HG02678 (cell line): Measurements from ENCODE around the gene GPATCH2L.

ENCODE experiments used
- ATAC-seq: cut with Tn5 transposase; IDR thresholded peaks from one replicate; pipeline ENCODE4 v1.9.1; 2021; ENCODE audit warnings: mild to moderate bottlenecking, moderate library complexity; ENCODE audit not compliant: unreplicated experiment

The GPATCH2L gene

DNA sequence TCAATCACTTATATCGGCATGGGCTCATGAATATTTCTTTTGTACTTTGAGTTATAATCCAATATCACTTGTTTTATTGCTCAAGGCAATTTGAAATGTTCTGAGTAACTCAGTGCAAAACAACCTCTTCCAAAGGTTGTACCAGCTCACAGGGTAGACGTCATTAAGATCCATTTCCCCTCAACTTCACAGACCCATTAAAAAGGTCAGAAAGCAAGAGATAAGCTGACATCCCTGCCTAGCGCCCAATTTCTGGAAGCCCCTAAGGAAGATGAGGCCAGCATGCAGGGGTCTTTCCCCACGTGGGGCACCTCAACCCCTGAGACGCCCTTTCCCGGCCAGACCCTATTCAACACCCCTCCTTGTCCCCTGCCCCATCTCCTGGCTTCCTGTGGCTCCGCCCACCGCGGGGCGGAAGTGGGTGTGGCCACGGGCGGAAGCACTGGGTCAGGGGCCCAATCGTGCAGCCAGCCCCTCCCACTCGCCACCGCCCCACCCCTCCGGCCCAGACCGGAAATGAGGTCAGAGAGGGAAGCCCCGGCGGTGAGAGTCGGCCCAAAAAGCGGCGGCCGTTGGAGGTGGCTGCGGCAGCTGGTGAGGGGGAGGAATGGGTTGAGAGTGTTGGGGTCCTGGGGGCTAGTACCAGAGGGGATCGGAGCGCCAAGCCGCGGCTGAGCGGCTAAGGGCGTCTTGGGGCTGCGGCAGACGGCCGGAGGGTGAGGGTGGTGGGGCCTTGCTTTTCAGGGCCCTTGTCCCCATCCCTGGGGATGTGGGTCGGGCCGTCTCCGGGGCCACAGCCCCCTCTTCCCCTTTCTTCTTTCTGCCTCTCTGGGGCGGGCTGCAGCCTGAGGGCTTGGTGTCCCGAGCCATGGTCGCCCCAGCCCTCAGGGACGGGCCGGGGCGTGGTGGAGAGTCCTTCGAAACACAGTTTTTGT is at the start of gene GPATCH2L:
GPATCH2L (plus strand) TSS at position 525 of the 935 bp plus-strand sequence. CDS start 2,442 bp downstream, outside the sequence.
- ATAC-seq, result peak; percentile 91

- ATAC-seq, result no peak
Observed at GRCh38 chr14:76104802-76105355, 46.8 kb upstream of the GPATCH2L start.

DNA sequence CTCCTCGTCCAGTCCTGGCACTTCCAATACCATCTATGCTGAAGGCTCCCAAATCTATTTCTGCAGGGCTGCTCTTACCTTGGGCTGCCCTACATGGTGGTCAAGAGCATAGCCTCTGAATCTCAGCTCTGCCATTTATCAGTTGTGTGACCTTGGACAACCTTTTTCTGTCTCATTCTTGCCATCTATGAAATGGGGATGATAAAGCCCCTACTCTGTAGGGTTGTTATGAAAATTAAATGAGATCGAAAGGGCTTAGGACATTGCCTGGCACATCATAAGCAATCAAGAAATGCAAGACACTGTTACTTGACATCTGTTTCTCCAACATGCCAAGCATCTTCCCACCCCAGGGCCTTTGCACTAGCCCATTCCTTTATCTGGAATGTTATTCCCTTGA is 45.5 kb upstream of the GPATCH2L start:
- no peak for ATAC-seq

DNA sequence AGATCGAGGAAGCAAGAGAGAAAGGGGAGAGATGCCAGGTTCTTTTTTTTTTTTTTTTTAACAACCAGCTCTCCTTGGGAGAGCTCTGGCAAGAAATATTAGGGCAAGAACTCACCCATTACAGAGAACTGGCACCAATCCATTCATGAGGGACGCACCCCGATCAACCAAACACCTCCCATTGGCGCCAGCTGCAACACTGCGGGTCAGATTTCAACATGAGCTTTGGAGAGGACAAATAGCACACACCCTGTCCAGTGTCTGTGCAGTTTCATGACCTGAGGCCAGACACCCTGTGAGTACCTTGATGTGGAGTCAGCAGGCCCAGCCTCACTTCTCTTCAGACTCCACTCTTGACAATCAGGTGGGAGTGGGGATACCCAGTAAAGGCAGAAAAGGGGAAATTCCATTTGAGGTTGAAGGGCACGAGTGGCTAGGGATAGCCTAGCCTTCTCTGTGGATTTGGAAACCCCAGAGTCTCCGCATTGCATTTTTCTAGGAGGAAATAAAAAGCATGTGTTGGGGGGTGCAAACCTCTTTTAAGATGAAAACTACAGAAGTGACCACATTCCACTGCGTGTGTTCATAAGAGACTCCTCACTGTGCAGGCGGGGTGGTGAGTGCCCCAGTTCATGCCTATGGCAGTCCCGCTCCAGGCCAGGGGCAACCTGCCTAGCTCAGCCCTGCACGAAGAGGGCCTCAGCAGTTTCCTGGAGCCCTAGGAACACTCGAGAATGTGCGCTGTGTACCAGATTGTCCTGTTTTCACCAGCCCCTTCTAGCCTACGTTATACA is 42.4 kb upstream of the GPATCH2L start:
- ATAC-seq, result no peak

DNA sequence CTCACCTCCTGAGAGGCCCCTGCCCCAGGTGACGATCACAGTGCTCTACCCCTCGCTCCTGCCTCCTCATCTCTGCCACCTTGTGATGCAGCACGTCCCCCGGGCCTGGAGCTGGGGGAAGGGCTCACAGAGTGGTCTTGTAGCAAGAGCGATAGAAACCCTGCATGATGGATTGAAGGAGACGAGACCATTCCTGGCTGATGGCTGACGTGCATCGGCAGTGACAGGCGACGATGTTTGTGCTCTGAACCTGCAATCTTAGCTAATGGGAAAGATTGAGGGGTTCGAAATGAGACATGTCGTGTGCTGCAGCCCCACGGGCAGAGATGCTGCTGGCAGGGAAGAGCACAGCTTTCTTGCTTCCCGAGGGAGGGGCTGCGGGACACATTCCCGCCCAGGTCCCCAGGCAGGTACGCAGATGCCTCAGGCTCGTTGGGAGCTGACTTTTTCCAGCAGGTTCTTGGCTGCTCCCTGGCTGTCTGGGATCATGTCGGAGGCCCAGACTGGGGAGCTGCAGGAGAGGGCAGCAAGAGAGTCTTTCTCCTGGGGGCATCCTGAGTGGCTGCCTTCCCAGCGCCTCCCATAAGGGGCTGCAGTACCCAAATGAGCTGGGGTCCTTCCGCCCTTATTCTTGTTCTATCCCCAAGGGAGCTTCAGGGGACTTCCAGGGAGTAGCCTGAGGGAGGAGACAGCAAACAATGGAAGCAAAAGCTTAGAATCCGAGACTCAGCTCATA is 38.7 kb upstream of the GPATCH2L start:
- ATAC-seq, result no peak

GRCh38 chr14:76113691-76114090 is 38.0 kb upstream of the GPATCH2L start:
- no peak for ATAC-seq

- ATAC-seq, result no peak
Observed at GRCh38 chr14:76115010-76115422, 36.7 kb upstream of the GPATCH2L start.

GRCh38 chr14:76117789-76118484 is 33.8 kb upstream of the GPATCH2L start:
- no peak for ATAC-seq

- ATAC-seq, result no peak
Observed at GRCh38 chr14:76118594-76118993, 33.1 kb upstream of the GPATCH2L start.

DNA sequence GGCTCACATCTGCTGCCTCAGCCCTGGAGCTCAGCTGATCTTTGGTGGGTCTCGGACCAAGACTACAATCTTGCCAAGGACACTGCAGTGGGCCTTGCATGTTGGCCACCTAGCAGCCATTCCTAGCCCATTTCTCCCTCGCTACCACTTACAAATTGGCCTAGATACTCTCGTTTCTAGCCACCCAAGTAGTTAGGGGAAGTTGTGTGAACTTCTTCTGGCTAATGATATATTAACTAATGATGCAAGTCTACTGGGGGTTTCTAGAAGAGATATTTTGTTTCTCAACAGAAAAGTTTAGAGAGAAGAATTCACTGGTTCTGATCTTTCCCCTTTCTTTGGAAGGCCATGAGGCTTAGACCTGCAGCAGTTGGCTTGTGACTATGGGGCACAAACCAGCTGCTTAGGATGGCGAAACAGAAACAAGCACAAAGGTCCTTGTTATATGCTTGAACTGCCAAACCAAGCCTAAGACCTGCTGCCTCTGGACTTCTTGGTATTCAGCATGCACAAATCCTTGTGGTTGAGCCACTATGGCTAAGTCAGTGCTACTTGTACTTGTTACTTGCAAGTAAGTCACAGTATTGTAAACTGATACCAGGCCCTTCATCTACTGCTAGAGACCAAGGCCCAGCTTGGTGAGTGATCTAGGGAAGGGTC is 30.5 kb upstream of the GPATCH2L start:
- peak; percentile 49 for ATAC-seq

DNA sequence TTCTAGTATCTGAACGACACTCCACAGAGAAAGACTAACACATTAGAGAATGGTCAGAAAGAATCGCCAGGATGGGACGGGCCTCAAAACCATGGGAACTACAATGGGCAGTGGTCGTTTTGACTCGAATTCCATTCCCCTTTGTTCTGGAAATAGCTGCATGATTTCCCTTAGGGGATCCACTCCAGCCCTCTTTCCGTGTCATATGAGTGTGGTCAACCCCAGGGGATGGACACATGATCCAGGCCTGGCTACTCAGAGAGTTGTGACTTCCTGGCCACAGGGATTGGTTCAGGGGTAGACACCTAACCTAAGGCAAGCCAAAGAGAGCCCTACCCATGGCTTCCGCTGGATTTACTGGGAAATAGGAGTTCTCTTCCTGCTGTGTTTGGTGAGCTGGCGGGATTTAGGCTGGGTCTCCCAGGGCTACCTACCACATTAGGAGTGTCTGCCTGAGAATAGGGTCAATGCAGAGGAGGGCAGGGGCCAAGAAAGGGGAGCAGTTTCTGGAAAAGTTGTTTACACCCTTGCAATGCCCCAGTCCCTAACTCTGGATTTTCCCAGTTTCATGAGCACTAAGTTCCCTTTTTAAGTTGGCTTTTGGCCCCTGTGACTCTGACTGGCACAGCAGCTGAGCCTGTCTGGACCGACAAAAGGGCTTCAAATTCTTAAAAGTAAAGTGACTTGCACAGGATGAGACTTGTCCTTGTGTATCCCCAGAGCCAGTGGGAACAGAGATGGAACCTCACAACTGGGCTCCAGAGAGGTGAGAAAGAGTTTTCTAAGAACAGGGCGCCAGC is 28.1 kb upstream of the GPATCH2L start:
- ATAC-seq, result no peak

- ATAC-seq, result no peak
Observed at GRCh38 chr14:76125511-76125910, 26.2 kb upstream of the GPATCH2L start.

DNA sequence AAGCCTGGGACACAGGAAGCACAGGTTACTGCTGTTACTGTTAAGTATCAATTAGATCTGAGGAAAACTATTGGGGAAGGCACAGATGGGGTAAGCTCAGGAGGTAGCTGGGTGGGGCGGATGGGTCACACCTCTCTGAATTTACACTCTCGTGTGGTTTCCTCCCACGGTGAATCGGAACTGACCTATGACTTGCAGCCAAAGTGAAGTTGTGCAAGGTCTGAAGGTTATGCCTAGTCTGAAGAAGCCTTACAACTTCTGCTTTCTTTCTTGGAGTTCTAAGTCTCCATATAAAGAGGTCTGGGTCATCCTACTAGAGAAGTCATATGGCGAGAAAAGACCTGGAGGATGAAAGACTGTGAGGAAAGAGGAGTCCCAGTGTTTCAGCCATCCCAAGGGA is 25.6 kb upstream of the GPATCH2L start:
- ATAC-seq, result no peak

DNA sequence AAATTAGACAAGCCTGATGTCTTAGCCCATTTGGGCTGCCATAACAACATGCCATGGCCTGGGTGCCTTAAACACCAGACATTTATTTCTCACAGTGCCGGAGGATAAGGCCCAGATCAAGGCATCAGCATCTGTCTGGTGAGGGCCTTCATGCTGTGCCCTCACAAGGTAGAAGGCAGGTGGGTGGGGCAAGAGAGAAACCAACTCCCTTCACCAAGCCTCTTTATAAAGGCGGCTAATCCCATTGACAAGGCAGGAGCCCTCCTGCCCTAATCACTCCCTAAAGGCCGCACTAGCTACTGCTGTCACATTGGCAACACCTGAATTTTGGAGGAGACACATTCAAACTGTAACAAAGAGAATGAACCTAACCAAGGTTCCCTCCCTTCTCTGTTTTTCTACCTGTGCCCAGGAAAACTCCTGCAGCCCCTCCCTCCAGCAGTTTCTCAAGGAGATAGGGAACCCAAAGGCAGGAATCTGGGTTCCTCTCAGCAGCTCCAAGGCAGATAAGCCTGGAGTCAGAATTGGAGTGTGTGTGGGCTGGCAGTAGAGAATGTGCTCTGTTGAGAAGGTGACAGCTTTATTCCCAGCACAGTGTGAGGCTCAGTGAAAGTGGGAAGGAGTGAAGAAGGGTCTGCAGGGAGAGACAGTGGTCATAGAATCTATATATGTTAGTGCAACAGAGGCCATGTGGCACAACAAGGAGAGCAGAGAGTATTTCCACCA is 21.7 kb upstream of the GPATCH2L start:
- no peak for ATAC-seq

GRCh38 chr14:76131071-76131965 is 20.4 kb upstream of the GPATCH2L start:
- no peak for ATAC-seq

DNA sequence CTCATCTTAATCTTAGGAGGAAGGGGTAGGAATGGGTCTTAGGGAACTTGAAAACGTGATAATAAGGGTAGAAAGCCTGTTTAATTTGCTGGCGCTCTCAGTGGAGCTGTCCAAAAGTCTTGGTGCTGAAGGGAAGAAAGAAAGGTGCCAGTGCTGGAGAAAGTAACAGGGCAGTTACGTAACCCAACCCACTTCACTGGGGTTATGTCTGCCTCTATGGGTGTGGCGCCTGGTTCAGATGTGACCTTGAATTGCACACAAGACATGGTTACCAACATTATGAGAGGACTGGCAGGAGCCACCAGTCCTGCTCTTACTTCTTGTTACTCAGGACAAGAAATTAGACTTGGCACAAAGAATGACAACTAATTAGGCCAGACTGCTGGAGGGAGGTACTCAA is 18.6 kb upstream of the GPATCH2L start:
- ATAC-seq, result no peak

DNA sequence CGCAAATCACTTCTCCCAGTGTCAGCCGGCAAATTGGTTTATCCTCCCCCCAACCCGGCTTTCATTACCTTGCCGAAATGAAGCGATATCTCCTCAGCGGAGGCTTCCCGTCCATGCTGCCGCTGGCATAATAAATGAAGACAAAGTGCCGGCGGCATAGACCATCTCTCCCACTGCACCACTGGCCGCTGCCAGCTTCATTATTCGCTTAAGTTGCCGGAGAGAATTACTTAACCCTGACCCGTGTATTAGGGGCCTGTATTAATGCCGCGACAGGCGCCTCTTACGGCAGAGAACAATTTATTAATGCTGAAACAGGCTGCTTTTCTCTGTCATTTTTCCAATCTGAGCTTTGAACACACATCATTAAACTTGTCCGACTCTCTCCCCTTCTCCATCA is 17.5 kb upstream of the GPATCH2L start:
- no peak for ATAC-seq
